Gastrocnemius medialis (tissue), 4 donors: ENCODE measurements around the gene TMEM132D. TPM values are rescaled to one million over a fixed set of nuclear protein-coding genes. Genes with fewer than 3 reads are reported as not detected.

Experiments used
- ATAC-seq, 2 donors: fragments of 150-250 bp; one replicate each; pipeline ENCODE4 v1.9.1; 2016
- DNase-seq, 2 donors: peaks; one replicate each; pipeline ENCODE4 v3.0.0-alpha.2; 2019
- H3K27ac ChIP-seq, 4 donors: fragments of 200-600 bp; sonication (generic); 1 replicate in 1 of 4; 2 replicates in 3 of 4; pipeline ENCODE4 v1.5.1; 2016 to 2018; ENCODE audit warnings: mild to moderate bottlenecking in 2 of 4, moderate library complexity in 1 of 4
- H3K27me3 ChIP-seq, 3 donors: fragments of 200-600 bp; sonication (generic) in 2 of 3; 1 replicate in 1 of 3; 2 replicates in 2 of 3; pipeline versions ENCODE4 v1.5.1 to v1.6.0; 2016 to 2019; ENCODE audit warnings: mild to moderate bottlenecking in 1 of 3, moderate library complexity in 1 of 3
- H3K36me3 ChIP-seq, 2 donors: fragments of 200-600 bp; sonication (generic) in 1 of 2; one replicate each; pipeline ENCODE4 v1.5.1; 2017 to 2018
- H3K4me1 ChIP-seq, 2 donors: fragments of 200-600 bp; sonication (generic) in 1 of 2; one replicate each; pipeline ENCODE4 v1.5.1; 2016 to 2017; ENCODE audit warnings: mild to moderate bottlenecking in 2 of 2
- H3K4me3 ChIP-seq, 4 donors: fragments of 200-600 bp; sonication (generic) in 3 of 4; 1 replicate in 1 of 4; 2 replicates in 3 of 4; pipeline ENCODE4 v1.5.1; 2016 to 2019; ENCODE audit warnings: mild to moderate bottlenecking in 2 of 4
- H3K9me3 ChIP-seq, 3 donors: fragments of 200-600 bp; sonication (generic) in 2 of 3; 1 replicate in 1 of 3; 2 replicates in 2 of 3; pipeline ENCODE4 v1.5.1; 2016 to 2019
- POLR2A ChIP-seq, 2 donors: fragments of 450-650 bp; IDR thresholded peaks; one replicate each; pipeline ENCODE4 v1.6.1; 2017; ENCODE audit warnings: antibody characterized with exemption in 2 of 2, mild to moderate bottlenecking in 2 of 2, moderate library complexity in 2 of 2
- in situ Hi-C, 4 donors: fragments of 200-750 bp; cut with MboI; loops; one replicate each; pipeline versions ENCODE4 v1.15.0 to v1.8.0; 2017; ENCODE audit warnings: low sequenced_read_pairs in 4 of 4
- intact Hi-C: fragments of 100-400 bp; cut with DNase I; formaldehyde crosslinking; loops from one replicate; pipeline ENCODE4 v1.15.1; 2023; ENCODE audit warnings: low total_unique reads
- total RNA-seq, 4 donors: library from RNA; depleted of rRNA; stranded (reverse); fragments of >200 nt; gene quantifications; one replicate each; pipeline versions ENCODE4 v1.1.0 to v1.2.3, GENCODE V29; 2016
- TF ChIP-seq, protein P1 (sequence below), 5 experiments: fragments of 450-650 bp in 3 of 5; fragments of 200-600 bp in 2 of 5; sonication (generic) in 2 of 5; IDR thresholded peaks in 4 of 5; conservative IDR thresholded peaks in 1 of 5; 1 replicate in 4 of 5; 2 replicates in 1 of 5; pipeline ENCODE4 v1.5.1; 2016 to 2019; ENCODE audit warnings: antibody characterized with exemption in 5 of 5, mild to moderate bottlenecking in 3 of 5, moderate library complexity in 3 of 5

Gene TMEM132D
- total RNA-seq, 4 donors from 2014 or later, result not detected

DNA sequence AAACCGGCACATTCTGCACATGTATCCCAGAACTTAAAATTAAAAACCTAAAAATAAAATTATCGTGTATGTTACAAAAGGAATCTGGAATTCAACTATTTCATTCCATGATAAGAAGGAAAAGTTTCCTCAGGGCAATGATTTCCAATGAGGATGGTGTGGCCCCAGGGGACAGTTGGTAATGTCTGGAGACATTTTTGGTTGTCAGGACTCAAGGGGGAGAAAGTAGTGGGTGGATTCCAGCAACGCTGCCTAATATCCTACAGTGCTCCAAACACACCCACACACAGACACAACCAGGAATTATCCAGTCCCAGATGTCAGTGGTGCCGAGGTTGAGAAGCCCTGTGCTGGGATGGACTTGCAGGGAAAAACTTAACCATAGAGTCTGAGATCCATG is 228.3 kb downstream of the TMEM132D start:
- Histone ChIP-seq H3K36me3 (no peaks in the 10 kb centered on the region), H3K27ac (no peak overlapping the region), H3K4me3 (no peak overlapping the region), H3K4me1 (no peaks in the 10 kb centered on the region), H3K27me3 (no peaks in the 10 kb centered on the region), H3K9me3 (no peaks in the 10 kb centered on the region)
- TF ChIP-seq POLR2A (IDR thresholded peaks at IDR 0.05), result no peak
- TF ChIP-seq, protein P1, sequence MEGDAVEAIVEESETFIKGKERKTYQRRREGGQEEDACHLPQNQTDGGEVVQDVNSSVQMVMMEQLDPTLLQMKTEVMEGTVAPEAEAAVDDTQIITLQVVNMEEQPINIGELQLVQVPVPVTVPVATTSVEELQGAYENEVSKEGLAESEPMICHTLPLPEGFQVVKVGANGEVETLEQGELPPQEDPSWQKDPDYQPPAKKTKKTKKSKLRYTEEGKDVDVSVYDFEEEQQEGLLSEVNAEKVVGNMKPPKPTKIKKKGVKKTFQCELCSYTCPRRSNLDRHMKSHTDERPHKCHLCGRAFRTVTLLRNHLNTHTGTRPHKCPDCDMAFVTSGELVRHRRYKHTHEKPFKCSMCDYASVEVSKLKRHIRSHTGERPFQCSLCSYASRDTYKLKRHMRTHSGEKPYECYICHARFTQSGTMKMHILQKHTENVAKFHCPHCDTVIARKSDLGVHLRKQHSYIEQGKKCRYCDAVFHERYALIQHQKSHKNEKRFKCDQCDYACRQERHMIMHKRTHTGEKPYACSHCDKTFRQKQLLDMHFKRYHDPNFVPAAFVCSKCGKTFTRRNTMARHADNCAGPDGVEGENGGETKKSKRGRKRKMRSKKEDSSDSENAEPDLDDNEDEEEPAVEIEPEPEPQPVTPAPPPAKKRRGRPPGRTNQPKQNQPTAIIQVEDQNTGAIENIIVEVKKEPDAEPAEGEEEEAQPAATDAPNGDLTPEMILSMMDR (IDR thresholded peaks at IDR 0.05 in 4 of 5, conservative IDR thresholded peaks at IDR 0.05 in 1 of 5), result no peak
- no peak for ATAC-seq
- intact Hi-C loops, result no loop called here
- in situ Hi-C loops, result no loop called here
- DNase-seq, result no peak

DNA sequence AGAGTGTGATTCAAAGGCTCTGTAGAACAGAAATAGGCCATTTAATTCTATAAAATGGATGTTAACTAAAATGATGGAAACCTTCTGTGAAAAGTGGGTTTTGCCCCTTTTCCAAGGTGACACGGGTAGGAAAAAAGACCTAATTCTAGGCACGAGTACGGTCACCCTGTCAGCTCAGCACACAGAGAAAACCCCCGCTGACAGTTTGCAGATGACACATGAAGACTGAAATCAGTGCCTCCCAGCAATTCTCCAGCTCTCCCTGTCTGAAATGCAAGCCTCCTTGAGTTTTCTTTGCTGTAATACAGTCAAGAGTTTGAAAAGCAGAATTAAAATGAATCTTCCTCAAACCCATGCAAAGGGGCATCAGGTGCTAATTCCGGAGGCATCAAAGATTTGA is 230.0 kb downstream of the TMEM132D start:
- H3K9me3 ChIP-seq, result no peaks in the 10 kb centered on the region
- in situ Hi-C loops (no loop called here), intact Hi-C loops (no loop called here)
- no peak for DNase-seq
- H3K4me3 ChIP-seq, result no peak overlapping the region
- H3K27ac ChIP-seq, result no peak overlapping the region
- no peak for TF ChIP-seq POLR2A (IDR thresholded peaks at IDR 0.05)
- TF ChIP-seq, protein P1 (IDR thresholded peaks at IDR 0.05 in 4 of 5, conservative IDR thresholded peaks at IDR 0.05 in 1 of 5), result no peak
- no peaks in the 10 kb centered on the region for H3K36me3 ChIP-seq
- ATAC-seq, result no peak
- H3K4me1 ChIP-seq, result no peaks in the 10 kb centered on the region
- H3K27me3 ChIP-seq, result no peaks in the 10 kb centered on the region

DNA sequence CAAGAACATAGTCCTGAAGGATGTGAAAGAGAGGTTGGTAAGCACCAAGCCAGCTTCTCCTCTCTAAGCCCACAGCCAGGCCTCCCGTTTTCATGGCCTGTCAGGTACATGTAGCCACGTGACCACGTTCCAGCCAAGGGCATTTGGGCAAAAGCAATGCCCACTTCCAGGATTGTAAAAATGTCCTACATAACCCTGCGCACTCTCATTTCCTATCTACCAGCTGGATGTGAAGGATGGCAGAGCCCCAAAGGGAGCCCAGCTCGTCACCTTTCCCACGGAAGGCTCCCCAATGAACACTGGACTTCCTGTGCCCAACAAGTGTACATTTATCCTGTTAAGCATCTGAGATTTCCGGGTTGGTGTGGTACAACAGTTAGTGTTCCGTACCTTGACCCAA is 231.7 kb downstream of the TMEM132D start:
- in situ Hi-C loops (no loop called here), intact Hi-C loops (no loop called here)
- DNase-seq (no peak), ATAC-seq (no peak)
- no peak overlapping the region for H3K4me3 ChIP-seq
- H3K9me3 ChIP-seq, result no peaks in the 10 kb centered on the region
- no peaks in the 10 kb centered on the region for H3K4me1 ChIP-seq
- H3K36me3 ChIP-seq, result no peaks in the 10 kb centered on the region
- TF ChIP-seq, protein P1 (IDR thresholded peaks at IDR 0.05 in 4 of 5, conservative IDR thresholded peaks at IDR 0.05 in 1 of 5), result no peak
- TF ChIP-seq POLR2A (IDR thresholded peaks at IDR 0.05), result no peak
- no peak overlapping the region for H3K27ac ChIP-seq
- H3K27me3 ChIP-seq, result no peaks in the 10 kb centered on the region

DNA sequence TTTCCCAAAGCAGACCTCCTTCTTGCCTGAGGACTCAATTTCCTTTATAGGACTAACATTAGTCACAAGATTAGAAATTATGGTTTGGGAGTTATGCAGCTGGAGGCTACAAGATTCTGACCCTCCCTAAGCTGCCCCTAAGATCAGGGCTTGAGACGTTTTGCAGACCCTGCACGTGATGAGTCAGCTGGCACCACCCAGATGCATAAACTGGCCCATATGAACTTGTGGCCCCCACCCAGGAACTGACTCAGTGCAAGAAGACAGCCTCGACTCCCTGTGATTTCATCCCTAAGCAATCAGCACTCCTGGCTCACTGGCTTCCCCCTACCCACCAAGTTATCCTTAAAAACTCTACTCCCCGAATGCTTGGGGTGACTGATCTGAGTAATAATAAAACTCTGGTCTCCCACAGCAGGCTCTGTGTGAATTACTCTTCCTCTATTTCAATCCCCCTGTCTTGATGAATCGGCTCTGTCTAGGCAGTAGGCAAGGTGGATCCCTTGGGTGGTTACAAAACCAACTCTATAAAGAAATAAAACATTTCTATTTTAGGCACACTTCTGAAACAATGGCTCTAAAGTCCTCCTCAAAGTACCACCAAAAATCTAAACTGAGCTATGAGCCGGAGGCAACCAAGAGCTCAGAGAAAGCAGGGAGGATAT is 233.4 kb downstream of the TMEM132D start:
- Histone ChIP-seq H3K9me3 (no peaks in the 10 kb centered on the region), H3K4me1 (no peaks in the 10 kb centered on the region), H3K27me3 (no peaks in the 10 kb centered on the region), H3K27ac (no peak overlapping the region), H3K36me3 (no peaks in the 10 kb centered on the region), H3K4me3 (no peak overlapping the region)
- in situ Hi-C loops, result no loop called here
- DNase-seq, result no peak
- TF ChIP-seq, protein P1 (IDR thresholded peaks at IDR 0.05 in 4 of 5, conservative IDR thresholded peaks at IDR 0.05 in 1 of 5), result no peak
- intact Hi-C loops, result no loop called here
- ATAC-seq, result no peak

DNA sequence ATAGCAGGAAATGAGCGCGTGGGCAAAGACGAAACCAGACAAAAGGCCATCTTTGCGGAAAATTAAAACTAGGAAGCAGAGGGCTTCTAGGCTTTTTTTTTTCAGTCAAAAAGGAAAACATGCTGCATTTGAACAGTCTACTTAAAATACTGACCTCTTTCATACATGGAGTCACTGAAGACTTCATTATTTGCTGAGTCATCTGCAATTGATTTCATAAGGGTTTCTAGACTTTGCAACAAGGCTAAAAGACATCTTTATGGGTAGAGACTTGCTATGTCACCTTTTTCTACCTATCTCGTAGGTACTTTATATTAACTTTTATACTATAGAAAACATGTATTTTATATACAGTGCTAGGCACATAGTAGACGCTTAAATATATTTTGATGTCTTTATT is 238.4 kb downstream of the TMEM132D start:
- Histone ChIP-seq H3K4me1 (no peaks in the 10 kb centered on the region), H3K36me3 (no peaks in the 10 kb centered on the region), H3K4me3 (no peak overlapping the region), H3K9me3 (no peaks in the 10 kb centered on the region), H3K27me3 (no peaks in the 10 kb centered on the region), H3K27ac (no peak overlapping the region)
- DNase-seq, result no peak
- intact Hi-C loops (no loop called here), in situ Hi-C loops (no loop called here)
- no peak for ATAC-seq
- TF ChIP-seq, protein P1 (IDR thresholded peaks at IDR 0.05 in 4 of 5, conservative IDR thresholded peaks at IDR 0.05 in 1 of 5), result no peak
- no peak for TF ChIP-seq POLR2A (IDR thresholded peaks at IDR 0.05)
